ENCODE measurements around the gene CPB2. TPM values are rescaled to one million over a fixed set of nuclear protein-coding genes. Genes with fewer than 3 reads are reported as not detected.

CPB2 gene
- total and polyA plus RNA-seq, 2 of the 8 experiments (the other 6 are each of a cell fraction or from before 2014, with no cell fraction given), result not detected

- no peak overlapping the region for H3K4ac ChIP-seq (replicated peaks; ENCODE audit: insufficient read length, low read depth, low read length)
- no peak overlapping the region for H3K4me3 ChIP-seq (ENCODE audit: extremely low read depth in 1 of 4, insufficient read depth in 2 of 4, low read depth in 3 of 4, low read length in 4 of 4)
- H2BK20ac ChIP-seq (ENCODE audit: low read length), result no peak overlapping the region
- no peak overlapping the region for H3K27ac ChIP-seq (ENCODE audit: low read depth, low read length)
- no peak overlapping the region for H4K91ac ChIP-seq (replicated peaks; ENCODE audit: insufficient read length, low read length)
- no peaks in the 10 kb centered on the region for H3K79me1 ChIP-seq (ENCODE audit: low read depth, low read length)
- ChIA-PET POLR2A (ENCODE audit: partially characterized antibody) (no interaction called here), CTCF (ENCODE audit: partially characterized antibody) (interaction anchor here (0.9 to 3.5 kb wide), 22 partner anchors 7 to 336 kb away, joined by 3 to 22 read pairs (median 4); no protein-coding TSS in a partner anchor)
- H3K18ac ChIP-seq (ENCODE audit: extremely low read depth, low read length), result no peak overlapping the region
- H4K5ac ChIP-seq (ENCODE audit: insufficient read length, low read depth, low read length), result no peak overlapping the region
- H3K4me2 ChIP-seq (ENCODE audit: insufficient read depth in 1 of 2, low read depth in 2 of 2, low read length in 2 of 2), result no peak overlapping the region
- H2BK5ac ChIP-seq (ENCODE audit: low read depth, low read length), result no peak overlapping the region
- WGBS, 2 experiments (ENCODE audit: extremely low coverage in 1 of 2, insufficient coverage in 1 of 2, insufficient read length in 1 of 2, insufficient replicate concordance in 2 of 2, low coverage in 1 of 2, low lambda C conversion rate in 2 of 2, missing lambda C conversion rate in 1 of 2), result 93% methylated on average over 11 of the region's 11 CpGs; no CpG with 5 or more reads in 1 of the 2 experiments
- no peaks in the 10 kb centered on the region for H3K27me3 ChIP-seq (replicated peaks in 1 of 4; ENCODE audit: control insufficient read depth in 3 of 4, extremely low read depth in 1 of 4, insufficient read depth in 3 of 4, low read length in 3 of 4)
- H3K36me3 ChIP-seq (ENCODE audit: control insufficient read depth in 2 of 4, insufficient read depth in 4 of 4, low read length in 3 of 4), result no peaks in the 10 kb centered on the region
- H3K9ac ChIP-seq (replicated peaks in 1 of 4; ENCODE audit: extremely low read depth in 1 of 4, low read depth in 3 of 4, low read length in 3 of 4), result no peak overlapping the region
- H2BK120ac ChIP-seq (replicated peaks; ENCODE audit: low read depth, low read length), result no peak overlapping the region
- no peak overlapping the region for H2BK12ac ChIP-seq (ENCODE audit: low read depth, low read length)
- FAIRE-seq (no peak), DNase-seq (ENCODE audit: low read depth in 1 of 2, low spot score in 2 of 2) (no peak)
- H4K20me1 ChIP-seq (replicated peaks in 1 of 2; ENCODE audit: control insufficient read depth in 1 of 2, insufficient read depth in 2 of 2, low read length in 2 of 2), result no peaks in the 10 kb centered on the region
- H4K8ac ChIP-seq (ENCODE audit: extremely low read depth, insufficient read depth, low read length), result no peak overlapping the region
- H3K23me2 ChIP-seq (ENCODE audit: low read depth, low read length), result no peaks in the 10 kb centered on the region; the same call in 1 of the 2 replicates
- no peaks in the 10 kb centered on the region for H3K9me3 ChIP-seq (ENCODE audit: insufficient read depth in 2 of 2, low read depth in 1 of 2, low read length in 1 of 2)
- no peak overlapping the region for H2AFZ ChIP-seq (ENCODE audit: low read length)
- no peak overlapping the region for H2AK5ac ChIP-seq (ENCODE audit: low read depth, low read length)
- TF ChIP-seq BRCA1 (IDR thresholded peaks at IDR 0.05; ENCODE audit: low read depth, low read length), result no peak
- TF ChIP-seq SP4 (IDR thresholded peaks at IDR 0.05; ENCODE audit: low read length), result no peak
- TF ChIP-seq USF2 (IDR thresholded peaks at IDR 0.05; ENCODE audit: low read length), result no peak
- no peak for TF ChIP-seq NRF1 (IDR thresholded peaks at IDR 0.05; ENCODE audit: low read depth, low read length)
- no peak for TF ChIP-seq TAF1 (IDR thresholded peaks at IDR 0.05; ENCODE audit: low read depth, low read length)
- no peak for TF ChIP-seq POU5F1 (IDR thresholded peaks at IDR 0.05; ENCODE audit: low read depth, low read length)
- TF ChIP-seq ZNF274 (IDR thresholded peaks at IDR 0.05; ENCODE audit: borderline replicate concordance, extremely low read depth, low read length), result no peak
- no peak for TF ChIP-seq CHD2 (IDR thresholded peaks at IDR 0.05; ENCODE audit: low read length)
- no peak for TF ChIP-seq FOSL1 (IDR thresholded peaks at IDR 0.05; ENCODE audit: insufficient read depth, low read depth, low read length)
- TF ChIP-seq CHD1 (IDR thresholded peaks at IDR 0.05; ENCODE audit: low read depth, low read length), result no peak
- TF ChIP-seq SP2 (IDR thresholded peaks at IDR 0.05; ENCODE audit: low read length), result no peak
- H3K14ac ChIP-seq (ENCODE audit: insufficient read length), result no peak overlapping the region
- H3K56ac ChIP-seq (replicated peaks; ENCODE audit: insufficient read length, low read depth, low read length), result no peak overlapping the region
- peaks cover 0 to 2% (median 0%) of the 10 kb centered on the region in 4 experiments; a peak in 1 of 7 replicates for H3K4me1 ChIP-seq (replicated peaks in 1 of 4; ENCODE audit: control insufficient read depth in 3 of 4, insufficient read depth in 4 of 4, low read length in 3 of 4)
- no peak overlapping the region for H2BK15ac ChIP-seq (ENCODE audit: low read length)
- no peaks in the 10 kb centered on the region for H3K79me2 ChIP-seq (ENCODE audit: control insufficient read depth in 1 of 2, insufficient read depth in 2 of 2, low read length in 2 of 2)
- H3K23ac ChIP-seq (ENCODE audit: insufficient read length), result no peak overlapping the region
These were observed 20.4 kb upstream of the CPB2 start for GRCh38 chr13:46124967-46125933.

Data from H1 (cell line).